Uterus (tissue), 2 donors: ENCODE results near the gene ZFP42.

ENCODE experiments used
- POLR2A ChIP-seq, 2 donors: fragments of 450-650 bp; IDR thresholded peaks; one replicate each; pipeline ENCODE4 v1.6.1; 2016; ENCODE audit warnings: antibody characterized with exemption in 2 of 2, mild to moderate bottlenecking in 1 of 2, moderate library complexity in 1 of 2
- TF ChIP-seq, protein P1 (sequence below), 4 experiments: fragments of 200-600 bp in 2 of 4; fragments of 450-650 bp in 2 of 4; sonication (generic) in 2 of 4; IDR thresholded peaks; one replicate each; pipeline ENCODE4 v1.5.1; 2016 to 2019; ENCODE audit warnings: antibody characterized with exemption in 4 of 4, mild to moderate bottlenecking in 2 of 4, moderate library complexity in 1 of 4

- no peak for TF ChIP-seq POLR2A (IDR thresholded peaks at IDR 0.05)
- TF ChIP-seq, protein P1, sequence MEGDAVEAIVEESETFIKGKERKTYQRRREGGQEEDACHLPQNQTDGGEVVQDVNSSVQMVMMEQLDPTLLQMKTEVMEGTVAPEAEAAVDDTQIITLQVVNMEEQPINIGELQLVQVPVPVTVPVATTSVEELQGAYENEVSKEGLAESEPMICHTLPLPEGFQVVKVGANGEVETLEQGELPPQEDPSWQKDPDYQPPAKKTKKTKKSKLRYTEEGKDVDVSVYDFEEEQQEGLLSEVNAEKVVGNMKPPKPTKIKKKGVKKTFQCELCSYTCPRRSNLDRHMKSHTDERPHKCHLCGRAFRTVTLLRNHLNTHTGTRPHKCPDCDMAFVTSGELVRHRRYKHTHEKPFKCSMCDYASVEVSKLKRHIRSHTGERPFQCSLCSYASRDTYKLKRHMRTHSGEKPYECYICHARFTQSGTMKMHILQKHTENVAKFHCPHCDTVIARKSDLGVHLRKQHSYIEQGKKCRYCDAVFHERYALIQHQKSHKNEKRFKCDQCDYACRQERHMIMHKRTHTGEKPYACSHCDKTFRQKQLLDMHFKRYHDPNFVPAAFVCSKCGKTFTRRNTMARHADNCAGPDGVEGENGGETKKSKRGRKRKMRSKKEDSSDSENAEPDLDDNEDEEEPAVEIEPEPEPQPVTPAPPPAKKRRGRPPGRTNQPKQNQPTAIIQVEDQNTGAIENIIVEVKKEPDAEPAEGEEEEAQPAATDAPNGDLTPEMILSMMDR (IDR thresholded peaks at IDR 0.05) = no peak
Measured at GRCh38 chr4:187972135-187972534, 23.4 kb upstream of the ZFP42 start.
